ENCODE results near the gene RANBP1.
"Not testable (repeated sequence)": the region's sequence is repeated elsewhere in the genome, so short reads cannot be mapped to it uniquely, and the experiment has no call there.

Gene RANBP1

DNA sequence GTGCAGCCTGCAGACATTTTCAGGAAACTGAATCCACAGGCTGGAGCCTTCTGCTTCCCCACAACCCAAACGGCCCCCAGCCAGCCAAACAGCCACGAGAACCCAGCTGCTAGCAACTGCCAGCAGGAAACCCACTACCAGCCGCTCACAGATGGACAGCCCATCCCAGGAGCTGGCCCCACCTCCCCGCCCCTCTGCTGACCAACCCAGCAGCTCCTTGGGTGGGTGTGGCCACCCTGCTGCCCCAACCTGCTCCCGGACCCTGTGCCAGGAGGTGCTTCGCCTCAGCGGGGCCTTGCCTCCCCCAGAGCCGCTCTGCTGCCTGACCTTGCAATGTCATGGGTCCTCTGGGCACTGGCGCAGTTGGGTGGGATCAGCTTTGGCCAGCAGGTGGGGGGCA, 43.2 kb downstream of the RANBP1 start:
- Histone ChIP-seq H3K9ac (ENCODE audit: low read length in 5 of 5) (no peak overlapping the region), H3K27me3 (ENCODE audit: control insufficient read depth in 5 of 5, insufficient read depth in 4 of 5, low read length in 5 of 5) (peaks cover 2 to 26% (median 11%) of the 10 kb centered on the region in 5 donors), H3K4me1 (ENCODE audit: control insufficient read depth in 5 of 5, insufficient read depth in 5 of 5, low read length in 5 of 5) (peaks cover 0 to 9% (median 0%) of the 10 kb centered on the region in 5 donors), H3K4me3 (ENCODE audit: low read depth in 1 of 5, low read length in 5 of 5) (no peak overlapping the region), H3K9me3 (ENCODE audit: control insufficient read depth in 5 of 5, low read length in 5 of 5) (no peaks in the 10 kb centered on the region), H3K27ac (ENCODE audit: low read depth, low read length) (no peak overlapping the region), H3K36me3 (ENCODE audit: control insufficient read depth in 5 of 5, insufficient read depth in 5 of 5, low read length in 5 of 5) (no peaks in the 10 kb centered on the region)

DNA sequence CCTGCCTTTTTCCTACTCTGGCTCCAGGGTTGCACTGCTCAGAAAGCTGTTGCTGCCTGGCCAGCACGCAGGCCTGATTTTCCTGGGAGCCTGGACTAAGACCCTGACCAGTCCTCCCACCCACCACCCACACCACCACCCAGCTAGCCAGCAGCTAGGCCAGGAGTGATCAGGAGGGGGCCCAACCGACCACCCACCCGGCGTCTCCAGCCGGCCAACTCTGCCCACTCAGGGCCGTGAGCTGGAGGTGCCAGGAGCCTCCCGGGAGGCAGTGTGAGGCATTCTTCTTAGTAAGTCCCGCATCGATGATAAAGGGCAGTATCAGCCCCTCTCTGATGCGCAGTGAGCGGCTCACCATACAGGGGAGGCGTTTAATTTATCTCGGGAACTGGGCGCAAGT, 43.6 kb downstream of the RANBP1 start:
- not testable (repeated sequence) for H3K4me3 ChIP-seq (ENCODE audit: low read depth in 1 of 5, low read length in 5 of 5); H3K36me3 ChIP-seq (ENCODE audit: control insufficient read depth in 5 of 5, insufficient read depth in 5 of 5, low read length in 5 of 5); H3K9me3 ChIP-seq (ENCODE audit: control insufficient read depth in 5 of 5, low read length in 5 of 5); H3K4me1 ChIP-seq (ENCODE audit: control insufficient read depth in 5 of 5, insufficient read depth in 5 of 5, low read length in 5 of 5); H3K9ac ChIP-seq (ENCODE audit: low read length in 5 of 5); H3K27ac ChIP-seq (ENCODE audit: low read depth, low read length)
- H3K27me3 ChIP-seq (ENCODE audit: control insufficient read depth in 5 of 5, insufficient read depth in 4 of 5, low read length in 5 of 5), result peaks cover 2 to 23% (median 9%) of the 10 kb centered on the region in 5 donors

DNA sequence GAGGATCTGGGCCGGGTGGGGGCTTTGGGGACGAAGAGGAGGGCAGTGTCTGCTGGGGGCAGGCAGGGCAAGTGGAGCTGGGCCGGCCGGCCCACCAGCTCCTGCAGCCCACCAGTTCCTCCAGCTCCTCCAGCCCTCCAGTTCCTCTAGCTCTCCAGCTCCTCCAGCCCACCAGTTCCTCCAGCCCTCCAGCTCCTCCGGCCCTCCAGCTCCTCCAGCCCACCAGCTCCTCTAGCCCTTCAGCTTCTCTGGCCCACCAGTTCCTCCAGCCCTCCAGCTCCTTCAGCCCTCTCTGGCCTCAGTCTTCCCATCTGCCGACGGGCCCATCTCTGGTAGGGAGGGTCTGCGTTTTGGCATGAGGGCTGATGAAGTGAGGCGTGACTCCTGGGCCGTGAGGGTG, 44.1 kb downstream of the RANBP1 start:
- Histone ChIP-seq H3K4me3 (ENCODE audit: low read depth in 1 of 5, low read length in 5 of 5) (no peak overlapping the region), H3K4me1 (ENCODE audit: control insufficient read depth in 5 of 5, insufficient read depth in 5 of 5, low read length in 5 of 5) (peaks cover 0 to 7% (median 0%) of the 10 kb centered on the region in 5 donors), H3K27ac (ENCODE audit: low read depth, low read length) (no peak overlapping the region), H3K36me3 (ENCODE audit: control insufficient read depth in 5 of 5, insufficient read depth in 5 of 5, low read length in 5 of 5) (no peaks in the 10 kb centered on the region), H3K9me3 (ENCODE audit: control insufficient read depth in 5 of 5, low read length in 5 of 5) (no peaks in the 10 kb centered on the region), H3K27me3 (ENCODE audit: control insufficient read depth in 5 of 5, insufficient read depth in 4 of 5, low read length in 5 of 5) (peaks cover 2 to 23% (median 9%) of the 10 kb centered on the region in 5 donors), H3K9ac (ENCODE audit: low read length in 5 of 5) (no peak overlapping the region)

DNA sequence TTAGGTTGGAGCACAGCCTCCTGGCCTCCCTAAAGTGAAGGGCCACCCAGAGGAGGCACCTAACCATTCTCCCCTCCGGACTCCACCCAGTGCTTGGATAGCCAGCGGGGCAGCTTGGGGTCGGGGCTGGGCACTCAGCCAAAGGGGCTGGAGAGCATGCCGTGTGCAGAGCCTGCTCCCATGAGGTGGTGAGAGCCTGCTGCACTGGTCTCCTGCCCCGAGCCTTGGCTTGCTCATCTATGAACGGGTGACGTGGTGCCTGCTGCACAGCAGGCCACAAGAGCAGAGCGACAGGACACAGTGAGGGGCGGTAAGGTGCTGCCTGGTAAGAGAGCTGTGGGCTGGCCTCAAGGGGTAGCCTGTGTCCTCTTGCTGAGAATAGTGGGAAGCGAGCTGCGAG, 49.0 kb downstream of the RANBP1 start:
- H3K4me1 ChIP-seq (ENCODE audit: control insufficient read depth in 5 of 5, insufficient read depth in 5 of 5, low read length in 5 of 5), result no peaks in the 10 kb centered on the region
- no peak overlapping the region for H3K9ac ChIP-seq (ENCODE audit: low read length in 5 of 5)
- H3K9me3 ChIP-seq (ENCODE audit: control insufficient read depth in 5 of 5, low read length in 5 of 5), result no peaks in the 10 kb centered on the region
- no peaks in the 10 kb centered on the region for H3K36me3 ChIP-seq (ENCODE audit: control insufficient read depth in 5 of 5, insufficient read depth in 5 of 5, low read length in 5 of 5)
- no peak overlapping the region for H3K4me3 ChIP-seq (ENCODE audit: low read depth in 1 of 5, low read length in 5 of 5)
- no peak overlapping the region for H3K27ac ChIP-seq (ENCODE audit: low read depth, low read length)
- peaks cover 0 to 11% (median 7%) of the 10 kb centered on the region in 5 donors for H3K27me3 ChIP-seq (ENCODE audit: control insufficient read depth in 5 of 5, insufficient read depth in 4 of 5, low read length in 5 of 5)

DNA sequence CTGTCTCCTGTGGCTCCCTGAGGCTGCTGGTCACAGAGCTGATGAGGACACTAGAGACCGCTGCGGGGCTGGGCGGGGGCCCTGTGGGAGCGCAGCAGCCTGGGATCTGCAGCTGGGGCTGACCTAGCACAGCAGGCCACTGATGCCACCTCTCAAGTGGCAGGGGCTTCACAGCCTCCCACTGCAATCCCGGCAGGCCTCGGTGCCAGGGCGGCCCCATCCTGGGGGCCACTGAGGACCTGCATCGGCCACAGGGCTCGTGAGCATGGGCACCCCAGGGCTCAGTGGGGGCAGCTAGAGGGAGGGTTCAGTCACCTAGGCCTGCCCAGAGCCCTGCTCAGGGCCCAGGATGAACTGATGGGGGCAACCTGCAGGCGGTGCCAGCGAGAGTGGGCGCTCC, 49.5 kb downstream of the RANBP1 start:
- no peaks in the 10 kb centered on the region for H3K36me3 ChIP-seq (ENCODE audit: control insufficient read depth in 5 of 5, insufficient read depth in 5 of 5, low read length in 5 of 5)
- H3K27me3 ChIP-seq (ENCODE audit: control insufficient read depth in 5 of 5, insufficient read depth in 4 of 5, low read length in 5 of 5), result peaks cover 4 to 8% (median 7%) of the 10 kb centered on the region in 5 donors
- no peak overlapping the region for H3K4me3 ChIP-seq (ENCODE audit: low read depth in 1 of 5, low read length in 5 of 5)
- H3K9ac ChIP-seq (ENCODE audit: low read length in 5 of 5), result no peak overlapping the region
- H3K4me1 ChIP-seq (ENCODE audit: control insufficient read depth in 5 of 5, insufficient read depth in 5 of 5, low read length in 5 of 5), result no peaks in the 10 kb centered on the region
- no peaks in the 10 kb centered on the region for H3K9me3 ChIP-seq (ENCODE audit: control insufficient read depth in 5 of 5, low read length in 5 of 5)
- no peak overlapping the region for H3K27ac ChIP-seq (ENCODE audit: low read depth, low read length)

DNA sequence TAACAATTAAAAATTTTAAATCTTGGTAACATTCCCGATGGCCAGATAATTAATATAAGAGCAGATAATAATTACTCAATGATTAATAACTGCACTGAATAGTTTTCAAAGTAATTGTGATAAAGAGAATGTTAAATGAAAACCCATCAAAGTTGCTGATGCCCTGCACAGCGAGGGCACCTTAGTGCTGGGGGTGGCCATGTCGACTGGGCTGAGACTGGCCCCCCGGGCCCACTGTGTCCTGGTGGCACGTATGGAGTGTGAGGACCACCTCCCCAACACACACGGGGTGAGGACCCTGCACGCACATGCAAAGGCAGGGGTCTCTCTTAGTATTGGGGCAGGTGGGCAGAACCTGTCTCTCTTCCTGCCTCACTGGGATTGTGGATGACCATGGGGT, 50.0 kb downstream of the RANBP1 start:
- Histone ChIP-seq H3K4me3 (ENCODE audit: low read depth in 1 of 5, low read length in 5 of 5) (no peak overlapping the region), H3K36me3 (ENCODE audit: control insufficient read depth in 5 of 5, insufficient read depth in 5 of 5, low read length in 5 of 5) (no peaks in the 10 kb centered on the region), H3K9me3 (ENCODE audit: control insufficient read depth in 5 of 5, low read length in 5 of 5) (no peaks in the 10 kb centered on the region), H3K9ac (ENCODE audit: low read length in 5 of 5) (no peak overlapping the region), H3K27ac (ENCODE audit: low read depth, low read length) (no peak overlapping the region), H3K27me3 (ENCODE audit: control insufficient read depth in 5 of 5, insufficient read depth in 4 of 5, low read length in 5 of 5) (peaks cover 4 to 10% (median 7%) of the 10 kb centered on the region in 5 donors), H3K4me1 (ENCODE audit: control insufficient read depth in 5 of 5, insufficient read depth in 5 of 5, low read length in 5 of 5) (no peaks in the 10 kb centered on the region)

DNA sequence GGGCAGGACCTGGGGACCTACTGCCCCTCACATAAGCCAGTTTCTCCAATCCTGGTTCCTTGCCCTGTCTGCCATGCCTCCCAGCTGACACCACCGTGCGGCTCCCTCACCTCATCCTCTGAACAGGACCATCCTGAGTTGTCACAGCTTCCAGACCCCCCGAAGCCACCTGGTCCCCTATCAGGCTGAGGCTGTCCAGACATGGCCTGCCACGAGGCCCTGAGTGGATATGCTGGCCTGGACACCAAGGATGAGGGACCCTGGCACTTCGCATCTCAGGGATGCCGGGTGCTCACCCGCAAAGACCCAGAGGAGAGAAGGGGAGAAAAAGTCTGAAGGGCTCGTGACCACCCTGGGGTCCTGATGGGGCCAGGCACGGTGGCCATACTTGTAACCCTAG, 50.8 kb downstream of the RANBP1 start:
- Histone ChIP-seq H3K9me3 (ENCODE audit: control insufficient read depth in 5 of 5, low read length in 5 of 5) (no peaks in the 10 kb centered on the region), H3K9ac (ENCODE audit: low read length in 5 of 5) (no peak overlapping the region), H3K4me1 (ENCODE audit: control insufficient read depth in 5 of 5, insufficient read depth in 5 of 5, low read length in 5 of 5) (no peaks in the 10 kb centered on the region), H3K36me3 (ENCODE audit: control insufficient read depth in 5 of 5, insufficient read depth in 5 of 5, low read length in 5 of 5) (no peaks in the 10 kb centered on the region), H3K4me3 (ENCODE audit: low read depth in 1 of 5, low read length in 5 of 5) (no peak overlapping the region), H3K27ac (ENCODE audit: low read depth, low read length) (no peak overlapping the region), H3K27me3 (ENCODE audit: control insufficient read depth in 5 of 5, insufficient read depth in 4 of 5, low read length in 5 of 5) (peaks cover 4 to 7% (median 4%) of the 10 kb centered on the region in 5 donors)

DNA sequence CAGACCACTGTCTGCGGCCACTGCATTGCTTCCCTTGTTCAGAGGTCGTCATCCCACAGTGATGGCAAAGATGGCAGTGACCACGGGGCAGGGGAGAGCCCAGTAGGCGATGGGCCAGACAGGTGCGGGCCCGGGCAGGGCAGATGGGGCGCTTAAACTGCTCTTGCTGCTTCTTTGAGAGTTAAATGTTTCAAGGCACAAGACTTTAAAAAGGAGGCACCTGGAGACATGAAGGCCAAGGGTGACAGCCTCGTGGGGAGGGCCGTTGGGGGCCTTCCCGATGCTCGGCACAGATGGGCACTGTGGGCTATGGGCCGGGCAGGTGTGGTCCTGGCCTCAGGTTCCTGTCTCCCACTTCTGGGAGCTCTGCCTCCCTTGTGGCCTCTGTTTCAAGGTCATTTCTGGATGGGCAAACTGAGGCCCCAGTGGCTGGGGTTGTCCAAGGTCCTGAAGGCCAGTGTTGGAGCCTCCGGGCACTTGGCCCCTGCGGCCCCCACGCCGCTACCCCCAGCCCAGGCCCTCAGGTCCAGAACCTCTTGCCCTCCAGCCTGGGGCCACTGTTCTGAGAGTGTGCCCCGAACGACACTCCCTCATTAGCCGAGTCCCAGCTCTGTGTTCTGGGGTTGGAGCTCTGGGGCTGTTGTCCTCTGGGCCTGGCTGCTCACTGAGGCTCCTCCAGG, 51.9 kb downstream of the RANBP1 start:
- H3K4me3 ChIP-seq (ENCODE audit: low read depth in 1 of 5, low read length in 5 of 5), result no peak overlapping the region
- no peaks in the 10 kb centered on the region for H3K36me3 ChIP-seq (ENCODE audit: control insufficient read depth in 5 of 5, insufficient read depth in 5 of 5, low read length in 5 of 5)
- H3K9me3 ChIP-seq (ENCODE audit: control insufficient read depth in 5 of 5, low read length in 5 of 5), result no peaks in the 10 kb centered on the region
- no peaks in the 10 kb centered on the region for H3K4me1 ChIP-seq (ENCODE audit: control insufficient read depth in 5 of 5, insufficient read depth in 5 of 5, low read length in 5 of 5)
- peaks cover 4 to 12% (median 4%) of the 10 kb centered on the region in 5 donors for H3K27me3 ChIP-seq (ENCODE audit: control insufficient read depth in 5 of 5, insufficient read depth in 4 of 5, low read length in 5 of 5)
- H3K9ac ChIP-seq (ENCODE audit: low read length in 5 of 5), result no peak overlapping the region
- H3K27ac ChIP-seq (ENCODE audit: low read depth, low read length), result no peak overlapping the region

DNA sequence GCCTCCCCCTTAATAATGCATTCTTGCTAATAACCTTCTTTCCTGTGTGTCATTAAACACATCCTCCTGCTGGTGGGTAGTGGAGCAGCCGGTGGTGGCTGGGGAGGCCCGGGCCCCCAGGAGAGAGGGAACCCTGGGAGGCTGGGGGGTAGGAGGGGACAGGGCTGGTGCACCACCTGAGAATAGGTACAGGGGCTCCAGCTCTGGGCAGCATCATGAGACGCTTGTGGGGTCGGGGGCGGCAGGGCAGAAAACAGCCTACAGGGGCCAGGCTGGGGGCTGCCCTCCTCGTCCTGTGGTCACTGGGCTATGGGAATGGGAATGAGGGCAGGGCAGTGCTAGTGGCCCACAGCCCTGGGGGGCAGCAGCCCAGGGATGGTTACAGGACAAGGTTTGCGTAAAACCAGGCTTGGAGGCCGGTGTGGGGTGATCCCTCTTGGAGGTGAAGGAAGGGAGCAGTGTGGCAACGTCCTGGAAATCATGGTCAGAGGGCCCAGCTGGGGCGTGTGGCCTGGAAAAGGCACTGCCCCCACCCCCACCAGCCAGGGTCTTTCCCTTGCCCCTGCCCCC, 53.4 kb downstream of the RANBP1 start:
- Histone ChIP-seq H3K9me3 (ENCODE audit: control insufficient read depth in 5 of 5, low read length in 5 of 5) (no peaks in the 10 kb centered on the region), H3K27ac (ENCODE audit: low read depth, low read length) (no peak overlapping the region), H3K9ac (ENCODE audit: low read length in 5 of 5) (no peak overlapping the region), H3K36me3 (ENCODE audit: control insufficient read depth in 5 of 5, insufficient read depth in 5 of 5, low read length in 5 of 5) (no peaks in the 10 kb centered on the region), H3K4me3 (ENCODE audit: low read depth in 1 of 5, low read length in 5 of 5) (no peak overlapping the region), H3K4me1 (ENCODE audit: control insufficient read depth in 5 of 5, insufficient read depth in 5 of 5, low read length in 5 of 5) (no peaks in the 10 kb centered on the region), H3K27me3 (ENCODE audit: control insufficient read depth in 5 of 5, insufficient read depth in 4 of 5, low read length in 5 of 5) (peaks cover 4 to 17% (median 6%) of the 10 kb centered on the region in 5 donors)

DNA sequence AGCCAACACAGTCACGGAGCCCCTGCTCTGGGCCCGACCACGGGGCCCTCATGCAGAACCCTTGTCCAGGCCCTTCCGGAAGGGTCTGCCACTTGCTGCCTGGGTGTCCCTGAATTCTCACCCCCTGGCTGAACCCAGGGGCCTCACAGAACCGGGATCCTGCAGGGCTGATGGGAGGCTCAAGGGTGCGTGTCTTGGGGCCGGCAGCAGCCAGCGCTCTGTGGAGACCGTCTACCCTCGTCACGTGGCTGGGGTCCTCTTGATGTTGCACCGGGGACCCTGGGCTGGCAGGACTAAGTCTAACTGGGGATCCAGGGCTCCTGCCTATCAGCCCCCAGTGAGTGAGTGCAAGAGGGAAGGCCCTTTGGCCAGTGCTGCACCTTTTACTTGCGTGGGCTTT, 54.3 kb downstream of the RANBP1 start:
- no peak overlapping the region for H3K27ac ChIP-seq (ENCODE audit: low read depth, low read length)
- no peaks in the 10 kb centered on the region for H3K9me3 ChIP-seq (ENCODE audit: control insufficient read depth in 5 of 5, low read length in 5 of 5)
- H3K27me3 ChIP-seq (ENCODE audit: control insufficient read depth in 5 of 5, insufficient read depth in 4 of 5, low read length in 5 of 5), result peaks cover 4 to 17% (median 7%) of the 10 kb centered on the region in 5 donors
- no peak overlapping the region for H3K4me3 ChIP-seq (ENCODE audit: low read depth in 1 of 5, low read length in 5 of 5)
- no peak overlapping the region for H3K9ac ChIP-seq (ENCODE audit: low read length in 5 of 5)
- H3K36me3 ChIP-seq (ENCODE audit: control insufficient read depth in 5 of 5, insufficient read depth in 5 of 5, low read length in 5 of 5), result no peaks in the 10 kb centered on the region
- H3K4me1 ChIP-seq (ENCODE audit: control insufficient read depth in 5 of 5, insufficient read depth in 5 of 5, low read length in 5 of 5), result no peaks in the 10 kb centered on the region
